ENCODE data around the gene FASTKD2.
"Not testable (repeated sequence)": the region's sequence is repeated elsewhere in the genome, so short reads cannot be mapped to it uniquely, and the experiment has no call there.

Gene FASTKD2

DNA sequence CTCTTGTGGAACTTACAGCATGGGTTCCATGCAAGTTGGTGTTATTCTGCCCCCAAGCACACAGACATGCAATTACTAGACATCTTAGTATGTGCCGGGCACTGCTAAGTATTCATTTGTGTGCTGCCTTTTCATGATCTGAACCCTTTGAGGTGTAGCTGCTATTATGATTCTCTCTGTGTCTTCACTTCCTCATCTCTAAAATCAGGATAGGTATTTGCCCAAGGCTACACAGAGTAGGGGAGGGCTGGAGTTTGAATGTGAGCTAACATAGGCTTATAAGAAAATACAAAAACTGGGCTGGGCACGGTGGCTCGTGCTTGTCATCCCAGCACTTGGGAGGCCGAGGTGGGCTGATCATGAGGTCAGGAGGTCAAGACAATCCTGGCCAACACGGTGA, 27.2 kb downstream of the FASTKD2 start:
- no peak for DNase-seq

- no peak for DNase-seq
These were observed 32.0 kb downstream of the FASTKD2 start for GRCh38 chr2:206797376-206797775.

- DNase-seq: peak; percentile 7
These were observed 32.6 kb downstream of the FASTKD2 start for GRCh38 chr2:206798000-206798399.

GRCh38 chr2:206799083-206799482, 33.7 kb downstream of the FASTKD2 start:
- DNase-seq: no peak

- peak; percentile 52 for DNase-seq
These were observed 35.4 kb downstream of the FASTKD2 start for GRCh38 chr2:206800506-206801417.

- DNase-seq: no peak
These were observed 36.2 kb downstream of the FASTKD2 start for GRCh38 chr2:206801418-206802189.

GRCh38 chr2:206802654-206803514, 37.5 kb downstream of the FASTKD2 start:
- DNase-seq: no peak

- no peak for DNase-seq
These were observed 38.9 kb downstream of the FASTKD2 start for GRCh38 chr2:206804326-206804725.

DNA sequence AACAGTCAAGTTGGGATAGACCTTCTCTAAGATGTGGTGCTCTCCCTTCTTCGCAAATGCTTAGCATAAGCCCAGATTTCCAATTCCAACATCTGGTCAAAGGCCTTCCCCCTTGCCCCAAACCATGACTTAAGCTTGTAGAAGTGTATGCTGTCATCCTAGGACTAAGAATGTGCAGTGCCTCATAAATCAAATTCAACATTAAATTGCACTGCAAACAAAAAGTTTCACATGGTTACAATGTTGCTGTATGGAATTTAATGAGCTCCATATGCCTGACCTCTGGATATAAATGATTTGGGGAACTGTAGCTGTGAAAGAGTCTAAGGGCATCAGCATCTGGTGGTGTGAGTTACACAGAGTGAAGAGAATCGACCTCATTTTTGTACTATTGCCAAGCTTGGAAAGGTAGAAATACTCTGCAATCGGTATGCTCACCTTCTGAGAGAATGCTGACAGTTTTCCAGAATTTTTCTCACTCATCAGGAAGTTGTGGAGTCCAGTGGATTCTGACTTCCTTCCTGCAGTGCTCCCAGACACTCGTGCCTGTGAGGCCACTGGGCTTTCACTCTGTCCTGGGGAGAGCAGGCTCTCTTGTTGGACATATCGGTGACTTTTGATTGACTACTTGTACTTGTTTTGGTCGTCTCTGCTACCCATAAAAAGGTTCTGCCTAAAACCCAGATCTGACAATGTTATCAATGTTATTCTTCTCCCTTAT, 40.6 kb downstream of the FASTKD2 start:
- DNase-seq: no peak

GRCh38 chr2:206807624-206808023, 42.2 kb downstream of the FASTKD2 start:
- not testable (repeated sequence) for DNase-seq

DNA sequence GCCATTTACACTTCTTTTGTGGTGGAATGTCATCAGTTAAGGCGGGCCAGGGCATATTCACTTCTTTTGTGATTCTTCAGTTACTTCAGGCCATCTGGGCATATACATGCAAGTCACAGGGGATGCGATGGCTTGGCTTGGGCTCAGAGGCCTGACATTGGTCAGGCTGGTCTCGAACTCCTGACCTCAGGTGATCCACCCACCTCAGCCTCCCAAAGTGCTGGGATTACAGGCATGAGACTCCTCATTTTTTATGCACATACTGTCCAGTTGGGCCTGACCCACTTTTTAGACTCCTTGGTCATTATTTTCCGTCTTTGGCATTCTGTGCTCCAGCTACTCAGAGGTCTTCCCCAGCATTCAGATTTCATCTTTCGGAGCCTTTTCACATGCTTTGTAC, 47.1 kb downstream of the FASTKD2 start:
- DNase-seq: not testable (repeated sequence)

- DNase-seq: no peak
These were observed 49.1 kb downstream of the FASTKD2 start for GRCh38 chr2:206814498-206814897.

DNA sequence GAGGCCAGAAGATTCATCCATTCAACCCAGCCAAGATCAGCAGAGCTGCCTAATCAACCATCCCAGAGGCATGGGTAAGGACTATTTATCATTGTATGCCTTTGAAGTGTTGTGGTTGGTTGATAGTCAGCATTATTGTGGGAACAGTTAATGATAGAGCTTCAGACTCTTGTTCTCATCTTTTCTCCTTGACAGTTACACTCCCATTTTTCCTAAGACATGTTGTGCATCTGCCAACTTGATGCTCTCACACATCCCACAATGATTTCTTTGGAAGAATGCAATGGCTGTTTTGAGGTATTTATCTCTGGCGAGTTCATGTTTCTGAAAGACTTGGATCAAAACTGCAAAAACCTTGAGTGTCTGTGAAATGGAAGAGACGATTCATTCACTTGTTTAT, 55.4 kb downstream of the FASTKD2 start:
- DNase-seq: no peak

GRCh38 chr2:206823178-206823577, 57.8 kb downstream of the FASTKD2 start:
- no peak for DNase-seq

DNA sequence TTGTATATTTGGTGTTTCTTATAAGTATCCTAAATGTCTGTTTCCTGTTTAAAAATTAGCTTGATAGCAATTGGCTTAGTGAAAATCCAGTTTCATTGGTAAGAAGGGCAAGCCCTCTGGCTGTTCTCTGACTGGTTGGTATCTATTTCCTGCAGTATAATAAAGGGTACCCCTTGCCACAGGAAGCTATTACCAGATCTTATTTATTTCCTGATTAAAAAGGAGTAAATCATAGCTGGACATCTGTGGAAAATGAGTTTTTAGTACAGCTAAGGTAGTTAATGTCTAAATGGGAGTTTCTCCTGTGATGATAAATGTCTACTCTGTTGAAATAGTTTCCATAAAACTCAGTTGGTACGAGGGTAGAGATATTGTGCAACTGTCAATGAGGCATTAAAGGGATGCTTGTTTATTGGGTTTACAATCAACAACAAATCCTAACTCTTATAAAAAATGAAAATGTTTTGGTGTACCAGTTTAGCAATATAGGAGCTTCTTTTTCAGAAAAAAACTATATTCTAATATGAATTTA, 58.7 kb downstream of the FASTKD2 start:
- DNase-seq: no peak

DNA sequence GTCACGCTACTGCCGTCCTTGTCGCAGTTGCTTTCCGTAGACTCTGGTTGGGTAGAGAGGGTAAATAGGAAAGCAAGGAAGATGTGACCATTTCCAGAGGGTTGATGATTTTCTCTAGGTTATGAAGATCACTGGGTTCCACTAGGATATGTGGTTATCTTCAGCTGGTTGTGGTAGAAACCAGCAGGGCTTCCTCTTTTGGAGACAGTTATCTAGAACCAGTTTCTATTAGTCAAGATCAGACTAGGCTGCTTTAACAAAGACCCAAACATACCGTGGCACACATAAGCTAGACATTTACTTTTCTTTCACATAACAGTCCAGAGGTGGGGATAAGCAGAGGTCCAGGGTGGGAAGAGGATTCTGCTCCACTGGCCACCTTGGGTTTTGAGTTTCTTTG, 59.6 kb downstream of the FASTKD2 start:
- DNase-seq: no peak

DNA sequence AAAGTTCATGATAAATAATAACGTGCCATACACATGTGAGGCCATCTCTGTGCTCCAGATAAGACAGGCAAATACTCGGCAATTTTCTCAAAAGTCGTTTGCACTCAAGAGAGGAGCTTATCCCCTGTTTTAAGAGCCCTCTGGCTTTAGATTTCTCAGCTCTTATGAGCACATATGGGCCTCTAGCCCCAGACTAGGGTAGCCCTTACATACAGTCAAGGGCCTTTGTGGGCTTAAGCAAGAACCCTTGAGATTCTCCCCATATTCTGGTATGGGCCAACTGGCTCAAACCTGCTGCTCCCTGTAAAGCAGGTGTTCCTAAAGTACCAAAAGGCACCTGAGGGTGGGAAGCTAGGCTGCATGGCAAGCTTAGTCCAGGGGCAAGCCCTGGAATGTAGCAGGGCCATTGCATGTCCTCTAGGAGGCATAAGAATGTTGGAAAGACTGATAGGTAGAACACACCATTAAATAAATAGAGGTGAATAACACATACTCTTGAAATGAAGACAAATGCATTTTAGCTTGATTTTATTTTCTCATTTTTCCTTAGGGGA, 66.1 kb downstream of the FASTKD2 start:
- no peak for DNase-seq

DNA sequence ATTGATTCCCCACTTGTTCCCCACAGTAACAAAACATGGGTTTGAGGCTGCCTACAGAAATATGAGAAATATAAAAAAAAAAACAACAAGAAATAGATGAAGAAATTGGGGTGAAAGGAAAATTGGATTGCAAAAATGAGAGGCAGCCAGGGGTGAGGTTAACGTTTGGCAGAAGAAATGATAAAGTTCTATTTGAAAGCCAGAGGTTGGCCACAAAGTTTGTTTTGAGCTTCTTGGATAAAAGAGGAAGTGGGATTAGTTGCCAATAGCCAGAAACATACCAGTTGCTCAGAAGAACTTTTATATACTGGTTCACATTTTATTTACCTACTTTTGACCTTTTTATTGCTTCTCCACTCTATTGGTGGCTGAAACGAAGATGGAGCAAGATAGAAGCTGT, 67.5 kb downstream of the FASTKD2 start:
- DNase-seq: no peak

DNA sequence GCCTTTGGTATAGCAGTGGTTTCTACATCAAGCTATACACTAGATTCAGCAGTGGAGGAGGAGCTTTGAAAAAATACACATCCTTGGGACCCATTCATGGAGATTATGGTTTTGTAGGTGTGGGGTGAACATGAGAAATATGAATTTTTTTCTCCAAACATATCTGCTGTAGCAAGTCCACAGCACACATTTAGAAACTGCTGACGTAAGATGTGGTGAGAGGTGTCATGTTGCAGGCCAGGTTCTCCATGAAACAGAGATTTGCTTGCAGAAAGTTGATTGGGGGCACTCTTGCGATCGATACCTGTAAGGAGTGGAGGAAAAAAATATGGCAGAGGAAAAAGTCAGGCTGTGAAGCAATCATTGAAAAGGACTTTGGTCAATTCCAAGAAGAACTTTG, 67.9 kb downstream of the FASTKD2 start:
- DNase-seq: no peak

GRCh38 chr2:206836722-206837121, 71.3 kb downstream of the FASTKD2 start:
- no peak for DNase-seq

DNA sequence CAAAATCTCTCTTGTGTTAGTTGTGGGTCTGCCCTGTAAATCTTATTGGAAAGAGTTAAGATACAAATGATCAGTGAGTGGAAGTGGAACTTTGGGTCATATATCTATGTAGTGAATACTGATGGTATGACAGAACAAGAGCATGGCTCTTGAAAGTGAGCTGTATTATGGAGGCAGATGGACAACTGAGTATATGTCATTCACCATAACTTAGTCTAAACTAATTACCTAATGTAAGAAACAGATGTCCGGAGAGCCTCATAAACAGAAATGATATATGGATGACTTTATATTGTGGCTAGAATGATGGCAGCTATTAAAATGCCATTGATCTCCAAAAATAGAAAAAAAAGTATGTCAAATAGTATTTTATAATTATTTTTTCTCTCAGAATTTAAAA, 72.4 kb downstream of the FASTKD2 start:
- DNase-seq: no peak

- DNase-seq: no peak
These were observed 73.3 kb downstream of the FASTKD2 start for GRCh38 chr2:206838690-206839089.
